ENCODE data around the gene SETD7. TPM values are rescaled to one million over a fixed set of nuclear protein-coding genes. Genes with fewer than 3 reads are reported as not detected.

The SETD7 gene
- total and polyA plus RNA-seq, 2 of the 8 experiments (the other 6 are each of a cell fraction or from before 2014, with no cell fraction given): 1.5 to 4.6 TPM

- TF ChIP-seq CHD7 (IDR thresholded peaks at IDR 0.05; ENCODE audit: insufficient replicate concordance, low read length): no peak
- no peak for TF ChIP-seq TAF7 (optimal IDR thresholded peaks at IDR 0.05; ENCODE audit: borderline replicate concordance, low read depth, low read length)
- TF ChIP-seq KDM1A (IDR thresholded peaks at IDR 0.05; ENCODE audit: borderline replicate concordance, low read length): no peak
- no peak for TF ChIP-seq MAFK (IDR thresholded peaks at IDR 0.05; ENCODE audit: low read depth, low read length)
- TF ChIP-seq TCF12 (IDR thresholded peaks at IDR 0.05; ENCODE audit: low read depth, low read length): no peak
- no peak for TF ChIP-seq USF2 (IDR thresholded peaks at IDR 0.05; ENCODE audit: low read length)
- TF ChIP-seq E2F6 (IDR thresholded peaks at IDR 0.05): no peak
- no peak for TF ChIP-seq EZH2 (IDR thresholded peaks at IDR 0.05; ENCODE audit: low read depth, low read length, severe bottlenecking)
- TF ChIP-seq RXRA (IDR thresholded peaks at IDR 0.05; ENCODE audit: insufficient read depth, low read depth, low read length): no peak
Measured at GRCh38 chr4:139535228-139535870, 20.7 kb downstream of the SETD7 start (continued).

Measured in H1 (cell line).